Stomach (tissue), 9 donors: Measurements from ENCODE around the gene HECA. TPM values are rescaled to one million over a fixed set of nuclear protein-coding genes. Genes with fewer than 3 reads are reported as not detected.
A peak's percentile ranks its signal among the peaks of the same experiment; 100 is the strongest.

Source experiments
- DNase-seq, 2 donors: peaks; one replicate each; pipeline versions ENCODE4 v3.0.0 to v3.0.0-alpha.2; 2013 to 2019
- H3K27ac ChIP-seq, 5 donors: fragments of 200-600 bp in 4 of 5; sonication (generic) in 4 of 5; one replicate each; pipeline ENCODE4 v1.5.1; 2013 to 2019; ENCODE audit warnings: mild to moderate bottlenecking in 1 of 5, moderate library complexity in 1 of 5
- H3K27me3 ChIP-seq, 3 donors: fragments of 200-600 bp; sonication (generic); one replicate each; pipeline ENCODE4 v1.5.1; 2017 to 2019; ENCODE audit warnings: mixed run types in 1 of 3
- H3K36me3 ChIP-seq, 4 donors: fragments of 200-600 bp; sonication (generic); 1 replicate in 3 of 4; 2 replicates in 1 of 4; pipeline ENCODE4 v1.5.1; 2016 to 2019
- H3K4me1 ChIP-seq, 4 donors: fragments of 200-600 bp; sonication (generic); one replicate each; pipeline ENCODE4 v1.5.1; 2016 to 2019
- H3K4me3 ChIP-seq, 4 donors: fragments of 200-600 bp; sonication (generic) in 3 of 4; one replicate each; pipeline ENCODE4 v1.5.1; 2016 to 2019; ENCODE audit warnings: mild to moderate bottlenecking in 1 of 4
- H3K9me3 ChIP-seq, 4 donors: fragments of 200-600 bp; sonication (generic); one replicate each; pipeline ENCODE4 v1.5.1; 2016 to 2019
- CTCF ChIP-seq, 7 experiments: fragments of 450-650 bp in 4 of 7; fragments of 200-600 bp in 3 of 7; sonication (generic) in 3 of 7; IDR thresholded peaks; one replicate each; pipeline ENCODE4 v1.5.1; 2016 to 2019; ENCODE audit warnings: antibody characterized with exemption in 7 of 7, control low read depth in 2 of 7, mild to moderate bottlenecking in 1 of 7
- EP300 ChIP-seq: sonication (generic); formaldehyde crosslinking; IDR thresholded peaks from one replicate; pipeline ENCODE4 v1.6.1; 2017; ENCODE audit warnings: antibody characterized with exemption
- POLR2A ChIP-seq, 4 donors: fragments of 450-650 bp; IDR thresholded peaks; one replicate each; pipeline ENCODE4 v1.6.1; 2016; ENCODE audit warnings: antibody characterized with exemption in 4 of 4, control low read depth in 2 of 4, mild to moderate bottlenecking in 1 of 4, moderate library complexity in 1 of 4
- POLR2AphosphoS5 ChIP-seq, 3 donors: sonication (generic); formaldehyde crosslinking; IDR thresholded peaks; one replicate each; pipeline ENCODE4 v1.6.1; 2016; ENCODE audit warnings: antibody characterized with exemption in 3 of 3
- WGBS, 5 donors: extraction: QIAGEN DNeasy Blood & Tissue Kit in 3 of 5; methylation state at CpG; one replicate each; pipeline versions ENCODE4 v1.1.5 to v1.1.7; 2013 to 2018; 5-methylcytosine and 5-hydroxymethylcytosine counted together
- intact Hi-C: fragments of 100-400 bp; cut with DNase I; formaldehyde crosslinking; loops from one replicate; pipeline ENCODE4 v1.15.1; 2023; ENCODE audit warnings: low total_unique reads
- polyA plus RNA-seq, 3 donors: library from polyadenylated mRNA; stranded (reverse); fragments of 200-250 nt; gene quantifications; one replicate each; pipeline ENCODE4 v1.2.3, GENCODE V29; 2013
- total RNA-seq, 5 donors: library from RNA; depleted of rRNA; stranded (reverse); fragments of >200 nt; gene quantifications; one replicate each; pipeline versions ENCODE4 v1.1.0 to v1.2.3, GENCODE V29; 2014 to 2016
- donor health status: healthy with polysubstance abuse.
- donor health status: Bipolar disorder and iron deficiency.
- donor health status: healthy.

The HECA gene
- total and polyA plus RNA-seq, 8 donors, result 7.6 to 52.1 (median 31.0) TPM

DNA sequence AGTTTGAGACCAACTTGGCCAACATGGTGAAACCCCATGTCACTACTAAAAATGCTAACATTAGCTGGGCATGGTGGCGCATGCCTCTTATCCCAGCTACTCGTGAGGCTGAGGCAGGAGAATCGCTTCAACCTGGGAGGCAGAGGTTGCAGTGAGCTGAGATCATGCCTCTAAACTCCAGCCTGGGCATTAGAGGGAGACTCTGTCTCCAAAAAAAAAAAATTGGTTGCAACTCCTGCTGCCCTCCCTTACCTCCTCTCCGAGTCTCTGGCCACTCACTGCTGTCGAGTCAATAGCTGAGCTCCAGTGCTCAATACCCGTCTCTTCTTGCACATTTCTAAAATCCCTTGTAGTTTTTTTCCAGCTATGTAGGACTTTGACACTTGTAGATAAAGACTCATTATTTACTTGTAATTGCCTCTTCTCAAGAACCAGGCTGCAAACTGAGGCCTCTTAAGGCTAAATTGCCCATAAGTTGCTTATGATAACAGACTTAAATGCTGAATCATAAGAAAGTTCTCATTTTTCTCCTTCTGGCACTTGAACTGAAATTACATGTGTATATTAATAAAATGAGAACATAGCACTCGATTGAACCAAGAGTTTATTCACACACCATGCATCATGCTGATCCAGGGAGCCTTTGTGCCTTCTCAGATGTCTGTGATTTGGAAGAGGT lies 13.8 kb downstream of the HECA start:
- H3K9me3 ChIP-seq, result no peaks in the 10 kb centered on the region
- DNase-seq, result no peak
- 58 to 74% (median 64%) methylated on average over 7 of the region's 7 CpGs for WGBS, 5 donors
- peaks cover 41 to 93% (median 67%) of the 10 kb centered on the region in 4 donors for H3K4me1 ChIP-seq
- H3K27ac ChIP-seq, result peak overlapping the region in 1 of 5 donors; percentile 7
- no peaks in the 10 kb centered on the region for H3K36me3 ChIP-seq
- TF ChIP-seq CTCF (IDR thresholded peaks at IDR 0.05) (no peak), POLR2AphosphoS5 (IDR thresholded peaks at IDR 0.05) (no peak), POLR2A (IDR thresholded peaks at IDR 0.05) (no peak), EP300 (no peak)
- no peak overlapping the region for H3K4me3 ChIP-seq
- H3K27me3 ChIP-seq, result no peaks in the 10 kb centered on the region
- intact Hi-C loops, result no loop called here

DNA sequence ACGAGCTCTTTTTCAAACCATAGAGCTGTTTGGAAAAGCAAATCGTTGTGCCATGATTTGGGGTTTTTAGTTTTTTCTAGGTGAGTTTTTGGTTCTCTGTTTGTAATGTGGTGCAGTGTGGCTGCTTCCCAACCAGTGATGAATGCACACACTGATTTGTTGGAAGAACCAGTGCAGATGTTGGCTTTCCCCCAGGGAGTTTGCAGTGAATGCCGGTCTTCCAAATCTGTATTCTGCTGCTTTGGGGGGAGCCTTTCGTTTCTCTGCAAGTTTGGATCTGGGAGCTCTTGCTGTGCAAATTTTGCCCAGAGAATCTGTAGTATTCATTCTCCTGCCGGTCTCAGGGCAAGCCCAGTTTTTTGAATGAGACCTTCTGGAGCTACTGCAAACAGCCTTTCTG lies 14.5 kb downstream of the HECA start:
- 50 to 65% (median 57%) methylated on average over 5 of the region's 5 CpGs for WGBS, 5 donors
- H3K4me1 ChIP-seq, result peaks cover 42 to 94% (median 63%) of the 10 kb centered on the region in 4 donors
- intact Hi-C loops, result no loop called here
- no peaks in the 10 kb centered on the region for H3K9me3 ChIP-seq
- no peak overlapping the region for H3K27ac ChIP-seq
- no peaks in the 10 kb centered on the region for H3K27me3 ChIP-seq
- no peak overlapping the region for H3K4me3 ChIP-seq
- TF ChIP-seq CTCF (IDR thresholded peaks at IDR 0.05), result no peak
- no peak for TF ChIP-seq POLR2A (IDR thresholded peaks at IDR 0.05)
- no peak for TF ChIP-seq EP300
- TF ChIP-seq POLR2AphosphoS5 (IDR thresholded peaks at IDR 0.05), result no peak
- no peaks in the 10 kb centered on the region for H3K36me3 ChIP-seq
- DNase-seq, result no peak

GRCh38 chr6:139150920-139151319 lies 16.0 kb downstream of the HECA start:
- TF ChIP-seq CTCF (IDR thresholded peaks at IDR 0.05), result no peak
- no peak for TF ChIP-seq POLR2AphosphoS5 (IDR thresholded peaks at IDR 0.05)
- no peak for TF ChIP-seq EP300
- no peak for TF ChIP-seq POLR2A (IDR thresholded peaks at IDR 0.05)
- no peaks in the 10 kb centered on the region for H3K36me3 ChIP-seq
- 79 to 97% (median 85%) methylated on average over 3 of the region's 3 CpGs for WGBS, 5 donors
- no peak overlapping the region for H3K4me3 ChIP-seq
- H3K9me3 ChIP-seq, result no peaks in the 10 kb centered on the region
- intact Hi-C loops, result no loop called here
- H3K4me1 ChIP-seq, result peaks cover 31 to 87% (median 62%) of the 10 kb centered on the region in 4 donors
- DNase-seq, result no peak
- H3K27me3 ChIP-seq, result no peaks in the 10 kb centered on the region
- H3K27ac ChIP-seq, result no peak overlapping the region

DNA sequence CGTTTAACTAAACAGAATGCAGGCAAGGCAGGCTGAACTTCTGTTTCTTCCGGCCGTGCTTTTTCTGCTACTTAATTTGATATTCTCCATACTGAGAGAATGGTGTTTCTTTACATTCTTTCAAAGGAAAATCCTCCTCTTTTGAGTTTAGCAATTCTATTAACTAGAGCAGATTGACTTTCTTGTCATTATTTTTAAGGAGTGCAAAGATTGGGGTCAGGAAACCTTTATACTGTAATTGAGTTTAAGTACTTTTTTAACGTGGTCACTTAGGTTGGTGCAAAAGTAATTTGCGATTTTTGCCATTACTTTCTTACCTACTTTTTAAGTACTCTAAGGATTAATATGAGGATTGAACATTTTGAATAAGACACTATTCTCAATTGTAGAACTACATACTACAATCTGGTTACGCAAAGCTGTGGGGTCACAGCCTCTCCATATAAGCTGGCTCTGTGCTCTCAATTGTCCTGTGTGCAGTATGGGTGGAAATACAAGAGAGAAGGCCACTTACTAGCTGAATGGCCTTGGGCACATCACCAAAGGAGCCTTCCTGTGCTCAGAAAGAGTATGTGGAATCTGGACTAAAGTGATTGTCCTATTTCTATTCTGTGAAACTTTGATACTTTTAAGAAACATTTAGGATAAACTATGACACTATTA lies 16.7 kb downstream of the HECA start:
- TF ChIP-seq EP300 (no peak), CTCF (IDR thresholded peaks at IDR 0.05) (no peak), POLR2AphosphoS5 (IDR thresholded peaks at IDR 0.05) (no peak), POLR2A (IDR thresholded peaks at IDR 0.05) (no peak)
- Histone ChIP-seq H3K36me3 (peaks cover 0 to 4% (median 0%) of the 10 kb centered on the region in 4 donors), H3K27ac (no peak overlapping the region), H3K4me3 (no peak overlapping the region), H3K4me1 (peaks cover 31 to 87% (median 64%) of the 10 kb centered on the region in 4 donors), H3K9me3 (no peaks in the 10 kb centered on the region), H3K27me3 (no peaks in the 10 kb centered on the region)
- no peak for DNase-seq
- 79 to 91% (median 86%) methylated on average over 6 of the region's 6 CpGs for WGBS, 5 donors
- intact Hi-C loops, result no loop called here
